Bronchial epithelial cell (primary cell): ENCODE results near the gene ADGRG7. TPM values are rescaled to one million over a fixed set of nuclear protein-coding genes. Genes with fewer than 3 reads are reported as not detected.
A peak's percentile ranks its signal among the peaks of the same experiment; 100 is the strongest.

ENCODE experiments used
- DNase-seq: peaks from one replicate; pipeline ENCODE4 v3.0.0-alpha.2; 2010; ENCODE audit warnings: low read depth
- FAIRE-seq: peaks from 2 replicates; lab custom pipeline; 2011; peaks lifted over from hg19 to GRCh38; lab: Jason Lieb, UNC
- H3K27me3 ChIP-seq: 2 replicates; pipeline ENCODE4 v1.5.1; 2011; ENCODE audit warnings: low read length; ENCODE audit not compliant: control insufficient read depth, insufficient read depth
- H3K36me3 ChIP-seq: 2 replicates; pipeline ENCODE4 v1.5.1; 2011; ENCODE audit warnings: low read length; ENCODE audit not compliant: control insufficient read depth, insufficient read depth
- H3K4me3 ChIP-seq: 2 replicates; pipeline ENCODE4 v1.5.1; 2011; ENCODE audit warnings: mild to moderate bottlenecking, low read depth, low read length, control low read depth
- total RNA-seq: library from RNA; depleted of rRNA; stranded (reverse); fragments of >200 nt; gene quantifications from 2 replicates; pipeline ENCODE4 v1.2.1, GENCODE V29; 2014
- TF ChIP-seq, protein P1 (sequence below): IDR thresholded peaks from 2 replicates; pipeline ENCODE4 v1.5.1; 2011; ENCODE audit warnings: mild to moderate bottlenecking, moderate library complexity, low read length, control low read depth, inconsistent platforms; ENCODE audit not compliant: insufficient read depth, severe bottlenecking

Gene ADGRG7
- total RNA-seq, 1 donor from 2014 or later, result under 0.01 TPM

DNA sequence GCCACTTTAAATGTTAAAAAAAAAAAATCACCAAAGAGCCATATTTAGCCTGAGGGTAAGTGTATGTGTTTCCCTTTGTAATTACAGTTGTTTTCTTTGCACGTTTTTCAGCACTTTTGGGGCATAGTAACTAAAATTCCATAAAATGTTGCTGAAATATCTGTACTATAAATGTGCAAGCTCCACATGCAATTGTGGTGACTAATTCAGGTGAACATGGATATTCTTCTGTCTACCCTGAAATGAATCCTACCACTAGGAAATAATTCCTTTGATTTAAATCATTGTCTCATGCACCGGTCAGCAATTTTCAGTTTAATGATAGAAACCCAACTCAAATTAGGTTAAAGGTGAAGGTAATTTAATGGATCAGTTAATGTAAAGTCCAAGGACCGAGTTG, 86.8 kb downstream of the ADGRG7 start:
- Histone ChIP-seq H3K4me3 (no peak overlapping the region), H3K27me3 (peaks cover 2% of the 10 kb centered on the region), H3K36me3 (no peaks in the 10 kb centered on the region)
- TF ChIP-seq, protein P1, sequence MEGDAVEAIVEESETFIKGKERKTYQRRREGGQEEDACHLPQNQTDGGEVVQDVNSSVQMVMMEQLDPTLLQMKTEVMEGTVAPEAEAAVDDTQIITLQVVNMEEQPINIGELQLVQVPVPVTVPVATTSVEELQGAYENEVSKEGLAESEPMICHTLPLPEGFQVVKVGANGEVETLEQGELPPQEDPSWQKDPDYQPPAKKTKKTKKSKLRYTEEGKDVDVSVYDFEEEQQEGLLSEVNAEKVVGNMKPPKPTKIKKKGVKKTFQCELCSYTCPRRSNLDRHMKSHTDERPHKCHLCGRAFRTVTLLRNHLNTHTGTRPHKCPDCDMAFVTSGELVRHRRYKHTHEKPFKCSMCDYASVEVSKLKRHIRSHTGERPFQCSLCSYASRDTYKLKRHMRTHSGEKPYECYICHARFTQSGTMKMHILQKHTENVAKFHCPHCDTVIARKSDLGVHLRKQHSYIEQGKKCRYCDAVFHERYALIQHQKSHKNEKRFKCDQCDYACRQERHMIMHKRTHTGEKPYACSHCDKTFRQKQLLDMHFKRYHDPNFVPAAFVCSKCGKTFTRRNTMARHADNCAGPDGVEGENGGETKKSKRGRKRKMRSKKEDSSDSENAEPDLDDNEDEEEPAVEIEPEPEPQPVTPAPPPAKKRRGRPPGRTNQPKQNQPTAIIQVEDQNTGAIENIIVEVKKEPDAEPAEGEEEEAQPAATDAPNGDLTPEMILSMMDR, result no peak
- FAIRE-seq (no peak), DNase-seq (peak; percentile 55)

DNA sequence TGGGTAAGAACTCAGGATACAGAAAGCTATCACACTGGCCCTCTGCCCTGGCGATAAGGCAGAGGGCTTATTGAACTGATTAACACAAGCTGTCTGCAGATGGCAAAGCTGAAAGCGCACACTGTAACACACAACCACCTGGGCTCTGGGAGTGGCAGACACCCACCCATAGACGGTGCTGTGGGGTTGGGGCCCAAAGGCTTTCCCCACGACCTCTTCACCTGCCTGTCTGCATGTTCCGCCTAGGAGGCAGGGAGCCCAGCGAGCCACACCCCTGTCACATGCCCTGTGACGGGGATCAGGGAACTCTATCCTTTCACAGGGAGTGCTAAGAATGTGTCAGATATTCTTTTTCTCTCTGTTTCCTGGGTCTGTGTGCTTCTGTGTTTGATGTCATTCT, 87.8 kb downstream of the ADGRG7 start:
- Histone ChIP-seq H3K4me3 (no peak overlapping the region), H3K27me3 (peaks cover 2% of the 10 kb centered on the region), H3K36me3 (no peaks in the 10 kb centered on the region)
- DNase-seq (no peak), FAIRE-seq (no peak)
- TF ChIP-seq, protein P1, result no peak

DNA sequence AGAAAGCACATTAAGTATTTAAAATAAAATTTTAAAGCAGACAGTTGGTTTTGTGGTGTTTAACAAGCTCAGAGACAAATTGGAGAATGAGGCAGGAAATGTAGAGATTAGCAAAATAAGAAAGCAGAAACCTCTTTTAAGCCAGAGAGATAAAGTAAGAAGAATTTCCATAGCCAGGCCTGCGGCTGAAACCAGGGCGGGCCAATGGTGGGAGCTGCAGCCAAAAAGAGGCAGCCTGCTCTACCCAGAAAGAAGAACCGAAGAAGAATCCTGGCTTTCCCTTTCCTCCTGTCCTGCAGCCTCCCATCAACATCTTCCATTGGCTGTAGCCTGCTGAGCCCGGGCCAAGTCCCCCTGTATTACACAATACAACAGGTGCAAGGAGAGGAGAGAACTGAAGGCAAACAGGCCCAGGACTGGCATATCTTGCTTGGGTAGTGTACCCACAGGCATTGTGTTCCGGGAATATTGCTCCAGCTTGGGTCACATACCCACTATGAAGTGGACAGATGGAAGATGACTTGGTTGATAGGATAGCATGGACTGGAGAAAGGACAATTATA, 88.4 kb downstream of the ADGRG7 start:
- TF ChIP-seq, protein P1, result no peak
- H3K27me3 ChIP-seq, result peaks cover 2% of the 10 kb centered on the region
- H3K36me3 ChIP-seq, result no peaks in the 10 kb centered on the region
- FAIRE-seq, result no peak
- no peak for DNase-seq
- no peak overlapping the region for H3K4me3 ChIP-seq

DNA sequence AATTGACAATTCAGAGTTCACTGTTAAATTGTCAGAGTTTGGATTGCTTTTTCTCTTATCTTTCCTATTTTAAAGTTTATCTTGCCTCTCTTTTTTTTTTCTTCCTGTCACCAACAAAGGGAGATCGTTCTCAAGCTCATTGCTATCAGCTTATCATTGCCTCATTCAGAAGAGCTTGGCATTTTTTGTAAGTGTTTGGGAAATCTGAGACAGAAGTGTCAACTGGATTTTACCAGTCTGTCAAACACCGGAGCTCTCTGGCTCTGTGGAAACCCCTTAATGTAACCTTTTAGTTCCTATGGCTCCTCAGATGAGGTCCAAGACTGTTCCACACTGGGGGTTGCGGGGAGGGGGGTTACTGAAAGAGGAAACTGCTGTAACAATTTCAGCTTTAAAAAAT, 89.3 kb downstream of the ADGRG7 start:
- TF ChIP-seq, protein P1, result no peak
- FAIRE-seq, result no peak
- Histone ChIP-seq H3K36me3 (no peaks in the 10 kb centered on the region), H3K4me3 (no peak overlapping the region), H3K27me3 (peaks cover 2% of the 10 kb centered on the region)
- no peak for DNase-seq

DNA sequence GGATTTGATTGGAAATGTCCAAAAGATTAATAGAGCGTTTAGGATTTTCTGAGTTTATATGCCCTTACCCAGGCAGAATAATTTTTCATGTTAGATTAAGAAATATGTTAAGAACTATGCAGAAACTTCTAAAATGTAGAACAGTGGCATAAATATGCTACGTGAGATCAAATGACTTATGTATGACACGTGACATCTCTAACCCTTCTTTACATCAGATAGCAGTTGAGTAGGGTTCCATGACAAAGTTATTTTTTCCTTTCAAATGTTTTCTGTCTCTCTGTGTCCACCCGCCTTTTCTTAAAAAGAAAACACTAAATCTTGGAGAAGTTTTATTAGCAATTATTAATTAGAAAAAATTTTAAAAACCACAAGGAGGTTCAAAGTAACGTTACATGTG, 91.3 kb downstream of the ADGRG7 start:
- Histone ChIP-seq H3K27me3 (peaks cover 2% of the 10 kb centered on the region), H3K36me3 (no peaks in the 10 kb centered on the region), H3K4me3 (no peak overlapping the region)
- DNase-seq, result no peak
- TF ChIP-seq, protein P1, result no peak
- no peak for FAIRE-seq
